B cell (primary cell): ENCODE data around the gene SSR2. TPM values are rescaled to one million over a fixed set of nuclear protein-coding genes. Genes with fewer than 3 reads are reported as not detected.

Source experiments
- ATAC-seq: fragments of 200-7000 bp; cut with Tn5 transposase; one replicate; pipeline ENCODE4 v1.10.0; 2021; ENCODE audit warnings: low read depth, mild to moderate bottlenecking, moderate number of reproducible peaks, moderate library complexity
- CTCF ChIA-PET: fragments of 350-600 bp; sonication (Branson Sonifier 250); formaldehyde crosslinking; loops from one replicate; lab custom pipeline; 2021; ENCODE audit warnings: antibody characterized with exemption, inconsistent platforms; lab: Charles Lee
- POLR2A ChIA-PET: fragments of 350-600 bp; sonication (Branson Sonifier 250); formaldehyde crosslinking; loops from one replicate; lab custom pipeline; 2021; ENCODE audit warnings: antibody characterized with exemption; lab: Charles Lee
- DNase-seq: peaks from one replicate; pipeline ENCODE4 v3.0.0; 2013
- H2AFZ ChIP-seq: 2 replicates; pipeline ENCODE4 v1.6.1; 2012; ENCODE audit warnings: mild to moderate bottlenecking, low read depth, low read length; ENCODE audit not compliant: insufficient read depth, poor library complexity, severe bottlenecking
- H3K27ac ChIP-seq, 2 donors: 1 replicate in 1 of 2; 2 replicates in 1 of 2; pipeline ENCODE4 v1.5.1; 2012 to 2013; ENCODE audit warnings: low read length in 2 of 2, mild to moderate bottlenecking in 2 of 2, moderate library complexity in 1 of 2
- H3K27me3 ChIP-seq, 4 experiments: fragments of 200-600 bp in 1 of 4; sonication (generic) in 1 of 4; replicated peaks in 1 of 4; 1 replicate in 2 of 4; 2 replicates in 2 of 4; pipeline versions ENCODE4 v1.6.1 to v1.7.0; 2013 to 2016; ENCODE audit warnings: low read length in 3 of 4, mild to moderate bottlenecking in 2 of 4, mixed read lengths in 1 of 4, moderate library complexity in 1 of 4; ENCODE audit not compliant: insufficient read depth in 4 of 4, control insufficient read depth in 3 of 4; ENCODE audit errors: control extremely low read depth in 1 of 4
- H3K36me3 ChIP-seq, 2 experiments: replicated peaks in 1 of 2; 1 replicate in 1 of 2; 2 replicates in 1 of 2; pipeline versions ENCODE4 v1.6.1 to v1.7.1; 2013; ENCODE audit warnings: low read length in 1 of 2; ENCODE audit not compliant: insufficient read depth in 2 of 2, control insufficient read depth in 1 of 2; ENCODE audit errors: control extremely low read depth in 1 of 2, extremely low read depth in 1 of 2
- H3K4me1 ChIP-seq, 2 donors: fragments of 200-600 bp in 1 of 2; sonication (generic) in 1 of 2; 1 replicate in 1 of 2; 2 replicates in 1 of 2; pipeline versions ENCODE4 v1.5.1 to v1.6.1; 2013 to 2017; ENCODE audit warnings: low read length in 2 of 2; ENCODE audit not compliant: control insufficient read depth in 2 of 2, insufficient read depth in 2 of 2
- H3K4me2 ChIP-seq: replicated peaks from 2 replicates; pipeline ENCODE3; 2012; ENCODE audit warnings: mild to moderate bottlenecking, low read depth, low read length; ENCODE audit not compliant: poor library complexity, severe bottlenecking
- H3K4me3 ChIP-seq, 5 experiments: fragments of 200-600 bp in 1 of 5; sonication (generic) in 1 of 5; 1 replicate in 3 of 5; 2 replicates in 2 of 5; pipeline versions ENCODE4 v1.5.1 to v1.7.0; 2011 to 2016; ENCODE audit warnings: low read length in 4 of 5, mild to moderate bottlenecking in 4 of 5, low read depth in 2 of 5, control low read depth in 1 of 5, moderate library complexity in 1 of 5; ENCODE audit not compliant: insufficient read depth in 1 of 5; ENCODE audit errors: control extremely low read depth in 1 of 5, extremely low read depth in 1 of 5
- H3K79me2 ChIP-seq: fragments of 200-600 bp; sonication (generic); one replicate; pipeline ENCODE4 v1.6.0; 2016; ENCODE audit warnings: low read length; ENCODE audit not compliant: control insufficient read depth, insufficient read depth
- H3K9ac ChIP-seq: fragments of 200-600 bp; sonication (generic); 2 replicates; pipeline ENCODE4 v1.6.1; 2017; ENCODE audit warnings: mild to moderate bottlenecking, low read length, moderate library complexity
- H3K9me3 ChIP-seq, 3 donors: one replicate each; pipeline versions ENCODE4 v1.6.1 to v1.7.1; 2013; ENCODE audit warnings: low read length in 2 of 3; ENCODE audit not compliant: control insufficient read depth in 2 of 3, insufficient read depth in 1 of 3; ENCODE audit errors: control extremely low read depth in 1 of 3
- H4K20me1 ChIP-seq: 2 replicates; pipeline ENCODE4 v1.6.0; 2012; ENCODE audit warnings: mild to moderate bottlenecking, low read length; ENCODE audit not compliant: insufficient read depth, control insufficient read depth, poor library complexity, severe bottlenecking
- H3K27ac Mint-ChIP-seq: one replicate; pipeline ENCODE4 v1.8.0; 2021; ENCODE audit warnings: mixed read lengths
- H3K27me3 Mint-ChIP-seq: one replicate; pipeline ENCODE4 v1.8.0; 2021; ENCODE audit warnings: mixed read lengths
- H3K4me1 Mint-ChIP-seq: one replicate; pipeline ENCODE4 v1.8.0; 2021; ENCODE audit warnings: mixed read lengths
- H3K4me3 Mint-ChIP-seq: one replicate; pipeline ENCODE4 v1.8.0; 2021; ENCODE audit warnings: mixed read lengths
- H3K9me3 Mint-ChIP-seq: one replicate; pipeline ENCODE4 v1.8.0; 2022; ENCODE audit warnings: mixed read lengths; ENCODE audit not compliant: insufficient read depth
- CTCF ChIP-seq: fragments of 200-600 bp; IDR thresholded peaks from one replicate; pipeline ENCODE4 v1.8.0; 2022; ENCODE audit warnings: antibody characterized with exemption, mild to moderate bottlenecking
- EZH2 ChIP-seq: IDR thresholded peaks from 2 replicates; pipeline ENCODE4 v1.6.1; 2012; ENCODE audit warnings: borderline replicate concordance, low read depth, mild to moderate bottlenecking, moderate library complexity, low read length; ENCODE audit not compliant: insufficient read depth, poor library complexity, severe bottlenecking
- WGBS: methylation state at CpG from one replicate; pipeline ENCODE4 v1.1.5; 2013; ENCODE audit warnings: missing lambda C conversion rate; ENCODE audit not compliant: insufficient coverage; 5-methylcytosine and 5-hydroxymethylcytosine counted together
- intact Hi-C: fragments of 100-400 bp; cut with micrococcal nuclease; formaldehyde crosslinking; loops from one replicate; pipeline ENCODE4 v1.10.0; 2022
- polyA plus RNA-seq: library from polyadenylated mRNA; depleted of rRNA; stranded (reverse); fragments of >200 nt; gene quantifications from 2 replicates; pipeline ENCODE4 v1.2.3, GENCODE V29; 2012
- total RNA-seq, 2 donors: library from RNA; stranded (reverse); fragments of 120-200 nt in 1 of 2; gene quantifications; 1 replicate in 1 of 2; 2 replicates in 1 of 2; pipeline versions ENCODE4 v1.2.3 to v1.2.4, GENCODE V29; 2013 to 2022

Gene SSR2
- total and polyA plus RNA-seq, 2 donors (not counting 1 experiment from before 2014, with no cell fraction given), result 160 to 359 TPM

GRCh38 chr1:156003923-156004188 is 16.9 kb downstream of the SSR2 start:
- Histone ChIP-seq H3K9ac (no peak overlapping the region), H3K27ac (no peak overlapping the region), H3K4me3 (no peak overlapping the region), H3K9me3 (no peaks in the 10 kb centered on the region), H3K36me3 (peaks cover 0 to 7% of the 10 kb centered on the region in 2 experiments), H3K4me2 (no peak overlapping the region), H3K4me1 (no peaks in the 10 kb centered on the region), H3K27me3 (no peaks in the 10 kb centered on the region), H4K20me1 (no peaks in the 10 kb centered on the region), H3K79me2 (no peaks in the 10 kb centered on the region), H2AFZ (no peak overlapping the region)
- Mint-ChIP-seq H3K27ac (no peak overlapping the region), H3K27me3 (no peaks in the 10 kb centered on the region), H3K4me1 (no peaks in the 10 kb centered on the region), H3K9me3 (no peaks in the 10 kb centered on the region), H3K4me3 (no peak overlapping the region)
- DNase-seq, result no peak
- ATAC-seq, result no peak
- WGBS, result no CpG with 5 or more reads among the region's 2 CpGs
- ChIA-PET POLR2A (no interaction called here), CTCF (no interaction called here)
- TF ChIP-seq EZH2 (no peak), CTCF (no peak)
- intact Hi-C loops, result no loop called here

GRCh38 chr1:156002188-156002911 is 18.4 kb downstream of the SSR2 start:
- Mint-ChIP-seq H3K27ac (no peak overlapping the region), H3K27me3 (no peaks in the 10 kb centered on the region), H3K4me3 (no peak overlapping the region), H3K9me3 (no peaks in the 10 kb centered on the region), H3K4me1 (no peaks in the 10 kb centered on the region)
- no peak overlapping the region for H3K9ac ChIP-seq
- DNase-seq (no peak), ATAC-seq (no peak)
- 100% methylated on average over 1 of the region's 3 CpGs for WGBS
- no peak overlapping the region for H3K4me3 ChIP-seq
- H3K4me2 ChIP-seq, result no peak overlapping the region
- intact Hi-C loops, result no loop called here
- no peak overlapping the region for H3K27ac ChIP-seq
- no peak overlapping the region for H2AFZ ChIP-seq
- CTCF ChIA-PET, result interaction anchor here (1.1 kb wide), 1 partner anchor 13 kb away, joined by 3 read pairs; no protein-coding TSS in a partner anchor
- no peaks in the 10 kb centered on the region for H3K4me1 ChIP-seq
- POLR2A ChIA-PET, result no interaction called here
- H3K9me3 ChIP-seq, result no peaks in the 10 kb centered on the region
- no peaks in the 10 kb centered on the region for H4K20me1 ChIP-seq
- peaks cover 0 to 4% of the 10 kb centered on the region in 2 experiments for H3K36me3 ChIP-seq
- no peaks in the 10 kb centered on the region for H3K79me2 ChIP-seq
- H3K27me3 ChIP-seq, result no peaks in the 10 kb centered on the region
- no peak for TF ChIP-seq EZH2
- TF ChIP-seq CTCF, result no peak
